Astrocyte of the spinal cord (primary cell): ENCODE data around the gene SH2D4B.

Experiments used
- DNase-seq: peaks from one replicate; pipeline ENCODE4 v3.0.0; 2011; ENCODE audit warnings: low read depth, low spot score
- H3K4me3 ChIP-seq: 2 replicates; pipeline ENCODE4 v1.5.1; 2011; ENCODE audit warnings: low read depth, mild to moderate bottlenecking, low read length, moderate library complexity
- in situ Hi-C: cut with HindIII; loops from 2 replicates; pipeline ENCODE4 v1.10.0; 2017; ENCODE audit warnings: low sequenced_read_pairs
- TF ChIP-seq, protein P1 (sequence below): IDR thresholded peaks from 2 replicates; pipeline ENCODE4 v1.5.1; 2012; ENCODE audit warnings: low read depth, mild to moderate bottlenecking, low read length, inconsistent platforms

SH2D4B gene

GRCh38 chr10:80493522-80494051 is 44.1 kb upstream of the SH2D4B start:
- TF ChIP-seq, protein P1, sequence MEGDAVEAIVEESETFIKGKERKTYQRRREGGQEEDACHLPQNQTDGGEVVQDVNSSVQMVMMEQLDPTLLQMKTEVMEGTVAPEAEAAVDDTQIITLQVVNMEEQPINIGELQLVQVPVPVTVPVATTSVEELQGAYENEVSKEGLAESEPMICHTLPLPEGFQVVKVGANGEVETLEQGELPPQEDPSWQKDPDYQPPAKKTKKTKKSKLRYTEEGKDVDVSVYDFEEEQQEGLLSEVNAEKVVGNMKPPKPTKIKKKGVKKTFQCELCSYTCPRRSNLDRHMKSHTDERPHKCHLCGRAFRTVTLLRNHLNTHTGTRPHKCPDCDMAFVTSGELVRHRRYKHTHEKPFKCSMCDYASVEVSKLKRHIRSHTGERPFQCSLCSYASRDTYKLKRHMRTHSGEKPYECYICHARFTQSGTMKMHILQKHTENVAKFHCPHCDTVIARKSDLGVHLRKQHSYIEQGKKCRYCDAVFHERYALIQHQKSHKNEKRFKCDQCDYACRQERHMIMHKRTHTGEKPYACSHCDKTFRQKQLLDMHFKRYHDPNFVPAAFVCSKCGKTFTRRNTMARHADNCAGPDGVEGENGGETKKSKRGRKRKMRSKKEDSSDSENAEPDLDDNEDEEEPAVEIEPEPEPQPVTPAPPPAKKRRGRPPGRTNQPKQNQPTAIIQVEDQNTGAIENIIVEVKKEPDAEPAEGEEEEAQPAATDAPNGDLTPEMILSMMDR: no peak
- DNase-seq: peak; percentile 89
- in situ Hi-C loops: no loop called here
- no peak overlapping the region for H3K4me3 ChIP-seq

DNA sequence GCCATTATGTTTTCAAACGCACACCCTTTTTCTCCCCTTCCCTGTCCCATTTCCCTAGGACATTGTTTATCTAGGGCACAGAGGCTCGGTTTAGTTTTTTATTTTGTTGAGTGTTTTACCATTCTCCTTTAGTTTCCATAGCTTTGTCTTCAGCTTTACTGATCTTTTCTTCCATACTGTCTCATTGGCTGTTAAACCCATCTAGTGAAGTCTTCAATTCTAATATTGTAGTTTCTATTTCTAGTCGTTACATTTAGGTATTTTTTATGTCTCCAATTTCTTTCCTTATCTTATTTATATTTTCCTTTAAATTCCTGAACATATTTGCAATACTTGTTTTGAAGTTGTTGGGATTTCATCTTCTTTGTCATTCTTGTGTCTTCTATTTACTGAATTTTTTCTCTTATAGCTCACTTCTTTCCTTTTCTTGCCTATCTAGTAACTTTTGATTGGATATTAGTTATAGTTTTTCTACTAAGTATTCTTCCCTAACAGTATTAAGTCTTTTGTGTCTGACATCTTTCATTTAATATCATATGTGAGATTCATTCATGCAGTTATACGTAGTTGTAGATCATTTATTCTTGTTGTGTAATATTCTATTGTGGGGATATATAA is 41.0 kb upstream of the SH2D4B start:
- H3K4me3 ChIP-seq: no peak overlapping the region
- no peak for DNase-seq
- TF ChIP-seq, protein P1: no peak
- in situ Hi-C loops: no loop called here

- TF ChIP-seq, protein P1: no peak
- no peak overlapping the region for H3K4me3 ChIP-seq
- peak; percentile 52 for DNase-seq
- in situ Hi-C loops: no loop called here
Measured at GRCh38 chr10:80497187-80498077, 40.3 kb upstream of the SH2D4B start.

- H3K4me3 ChIP-seq: no peak overlapping the region
- in situ Hi-C loops: no loop called here
- DNase-seq: no peak
- TF ChIP-seq, protein P1: no peak
Measured at GRCh38 chr10:80498078-80498832, 39.4 kb upstream of the SH2D4B start.

- in situ Hi-C loops: no loop called here
- no peak overlapping the region for H3K4me3 ChIP-seq
- TF ChIP-seq, protein P1: peak; percentile 11
- DNase-seq: peak; percentile 96
Measured at GRCh38 chr10:80498833-80499741, 38.6 kb upstream of the SH2D4B start.
